ENCODE data around the gene PLCG1.

The PLCG1 gene

GRCh38 chr20:41202426-41202825 is 65.1 kb downstream of the PLCG1 start:
- no peak for DNase-seq

DNA sequence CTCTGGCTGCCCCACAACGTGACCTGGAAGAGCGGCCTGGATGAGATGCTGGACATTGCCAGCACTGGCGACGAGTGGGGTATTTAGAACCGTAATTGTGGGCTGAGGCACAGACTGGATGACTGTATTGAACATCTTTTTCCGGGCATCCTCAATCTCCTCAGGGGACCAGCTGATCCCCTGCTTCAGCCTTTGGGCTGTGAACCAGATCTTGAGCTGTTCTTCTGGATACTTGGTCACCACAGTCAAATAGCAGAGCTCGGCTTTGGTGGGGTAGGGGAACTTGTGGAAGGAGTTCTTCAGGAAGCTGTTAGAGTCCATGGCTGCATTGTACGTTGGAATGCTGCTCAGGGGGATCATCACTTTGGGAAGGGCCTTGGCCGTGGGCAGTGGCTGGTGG is 66.3 kb downstream of the PLCG1 start:
- DNase-seq = no peak

DNA sequence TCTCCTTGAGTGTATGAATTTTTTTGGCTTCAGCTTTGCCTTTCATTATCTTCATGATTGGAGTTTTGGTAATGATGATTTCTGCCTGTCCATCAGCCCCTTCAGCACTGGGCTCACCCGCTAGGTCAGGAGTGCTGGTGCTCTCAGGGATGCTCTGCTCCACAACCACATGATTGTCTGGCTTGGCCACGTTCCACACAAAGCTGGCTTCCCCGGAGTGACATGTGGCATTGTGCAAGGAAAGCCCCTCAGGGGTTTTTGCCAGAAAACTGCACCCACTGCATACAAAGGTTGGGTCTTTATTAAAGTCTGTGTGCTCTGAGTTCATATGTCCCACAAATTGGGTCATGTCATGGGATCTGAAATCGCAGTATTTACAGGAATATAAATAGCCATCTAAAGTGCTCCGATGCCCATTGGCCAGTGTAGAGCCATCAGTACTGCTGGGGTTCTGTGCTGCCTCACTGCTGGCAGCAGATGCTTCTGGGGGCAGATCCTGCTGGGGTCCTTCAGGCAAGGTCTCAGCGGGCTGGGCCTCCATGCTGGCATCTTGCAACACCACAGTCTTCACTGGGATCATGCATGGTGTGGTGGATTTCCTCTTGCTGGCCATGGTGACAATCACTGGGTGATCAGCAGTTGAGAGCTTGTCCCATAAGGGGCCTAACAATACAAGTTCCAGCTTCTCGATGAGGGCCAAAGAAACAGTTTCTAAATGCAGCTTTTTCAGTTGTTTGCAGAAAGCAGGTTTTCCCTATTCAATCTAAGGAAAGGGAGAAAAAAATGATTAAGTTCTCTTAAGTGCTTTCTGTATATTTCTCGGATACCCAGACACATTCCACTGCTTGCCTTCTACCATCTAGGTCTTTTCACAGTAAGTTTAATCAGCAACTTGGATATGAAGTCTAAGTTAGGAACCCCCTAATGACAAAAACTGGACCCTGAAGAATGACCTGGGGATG is 67.2 kb downstream of the PLCG1 start:
- DNase-seq = peak in 14 of 58 donors; percentile 11 to 68 (median 38)

- peak in 41 of 58 donors; percentile 22 to 89 (median 66) for DNase-seq
These were observed 68.0 kb downstream of the PLCG1 start for GRCh38 chr20:41205313-41205712.

DNA sequence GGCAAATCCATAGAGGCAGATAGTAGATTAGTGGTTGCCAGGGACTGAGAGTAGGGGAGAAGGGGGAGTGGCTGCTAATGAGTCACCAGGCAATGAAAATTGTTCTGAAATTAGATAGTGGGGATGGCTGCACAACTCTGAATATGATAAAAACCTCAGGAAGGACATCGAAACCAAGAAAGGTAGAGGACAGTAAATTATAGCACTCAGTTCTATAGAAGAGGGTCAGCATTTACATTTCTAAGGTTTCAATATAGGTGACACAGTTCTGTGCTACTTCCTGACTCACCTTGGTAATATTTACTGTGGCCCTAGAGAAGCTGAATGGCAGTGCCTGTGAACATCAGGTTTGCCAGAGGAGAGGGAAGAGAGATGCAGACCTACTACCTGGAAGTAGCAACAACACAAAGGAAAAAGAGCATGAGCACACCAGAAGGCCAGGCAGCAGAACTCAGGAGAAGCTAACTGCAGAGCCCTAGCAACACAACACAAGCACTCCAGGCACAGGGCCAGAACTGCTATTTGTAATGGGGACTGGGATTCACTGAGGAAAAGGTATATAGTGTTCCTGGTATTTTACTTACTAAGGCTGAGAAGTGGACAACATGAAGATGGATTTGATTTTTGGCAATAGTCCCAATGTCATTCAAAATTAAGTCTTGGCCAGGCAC is 75.9 kb downstream of the PLCG1 start:
- peak in 11 of 58 donors; percentile 10 to 46 (median 32) for DNase-seq

DNA sequence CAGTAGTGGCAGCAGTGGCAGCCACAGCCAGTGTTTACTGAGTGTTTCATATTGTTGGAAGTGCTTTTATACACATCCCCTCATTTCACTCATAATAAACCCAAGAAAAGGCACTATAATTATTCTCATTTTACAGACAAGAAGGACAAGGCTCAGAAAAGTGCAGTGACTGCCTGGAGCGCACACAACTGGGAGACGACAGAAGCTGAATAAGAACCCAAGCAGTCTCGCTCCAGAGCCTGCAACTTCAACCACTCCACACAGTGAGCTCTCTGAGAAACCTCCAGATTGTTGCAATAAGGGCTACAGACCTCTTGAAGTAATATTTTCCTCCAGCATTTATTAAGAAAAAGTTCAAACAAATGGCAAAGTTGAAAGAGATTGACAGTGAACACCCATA is 76.9 kb downstream of the PLCG1 start:
- no peak for DNase-seq

DNA sequence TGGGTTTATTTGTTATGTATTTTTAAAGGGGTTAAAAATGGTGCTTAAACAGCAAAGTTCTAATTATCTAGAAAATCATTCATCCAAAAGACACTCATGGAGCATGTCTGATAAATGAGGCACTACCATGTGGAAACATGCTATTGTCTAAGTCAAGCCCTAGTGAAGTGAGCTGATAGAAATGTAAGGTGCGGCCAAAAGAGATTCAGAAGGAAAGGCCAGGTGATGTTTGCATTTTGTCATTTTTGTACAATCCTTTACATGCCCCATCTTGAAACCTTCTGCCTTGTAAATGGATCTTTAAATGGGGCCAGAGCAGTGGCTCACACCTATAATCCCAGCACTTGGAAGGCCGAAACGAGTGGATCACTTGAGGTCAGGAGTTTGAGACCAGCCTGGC is 77.3 kb downstream of the PLCG1 start:
- DNase-seq = no peak

DNA sequence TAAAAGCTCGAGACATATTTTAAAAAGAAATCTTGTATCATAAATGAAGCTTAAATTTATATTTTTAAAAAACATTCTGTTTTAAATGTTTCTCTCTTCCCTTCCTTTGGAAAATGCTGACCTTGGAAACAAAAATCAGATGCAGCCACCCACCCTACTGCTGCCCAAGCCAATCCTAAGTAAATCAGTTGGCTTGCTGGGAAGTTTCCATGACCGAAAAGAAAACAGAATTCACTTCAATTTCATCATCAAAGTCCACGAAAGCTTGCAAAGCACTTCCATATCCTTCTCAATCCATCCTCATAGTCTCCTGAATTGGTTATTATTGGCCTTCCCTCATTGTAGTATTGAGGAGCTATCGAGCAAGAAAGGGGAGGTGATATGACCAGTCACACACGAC is 80.1 kb downstream of the PLCG1 start:
- DNase-seq = no peak

DNA sequence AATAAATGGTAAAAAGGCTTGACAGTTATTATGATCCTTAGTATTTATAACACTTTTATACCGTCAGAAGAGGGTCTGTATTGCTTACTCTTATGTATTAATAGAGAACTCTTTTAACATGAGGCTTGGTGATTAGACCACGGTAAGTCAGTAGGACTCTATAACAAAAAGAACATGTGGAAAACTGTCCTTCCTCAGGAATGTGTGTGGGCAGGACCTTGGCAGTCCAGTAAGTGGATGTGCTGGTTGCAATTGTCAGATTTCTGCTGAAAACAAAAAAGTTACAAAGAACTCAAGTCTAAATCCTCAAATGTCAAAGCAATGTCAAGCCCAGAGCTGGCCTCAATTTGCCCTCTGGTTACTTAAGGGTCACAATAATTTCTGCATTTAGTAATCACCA is 81.1 kb downstream of the PLCG1 start:
- no peak for DNase-seq

DNA sequence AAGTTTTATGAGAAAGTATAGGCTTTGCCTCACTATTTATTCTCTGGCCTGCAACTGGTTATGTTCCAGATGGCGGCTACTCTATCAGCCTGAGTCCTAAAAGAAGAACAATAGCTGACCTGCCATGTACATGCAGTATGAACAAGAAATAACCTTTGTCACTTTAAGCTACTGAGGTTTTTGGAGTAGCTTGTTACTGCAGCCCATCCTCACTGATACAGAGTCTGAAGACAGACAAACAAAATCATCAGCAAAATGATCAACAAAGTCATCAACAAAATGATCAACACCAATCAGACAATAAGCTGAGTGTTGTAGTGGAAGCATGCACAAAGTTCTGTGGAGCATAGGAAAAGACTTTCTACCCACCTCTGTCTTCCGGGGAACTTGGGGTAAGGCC is 82.5 kb downstream of the PLCG1 start:
- no peak for DNase-seq

- DNase-seq = peak in 25 of 58 donors; percentile 26 to 70 (median 42)
These were observed 84.4 kb downstream of the PLCG1 start for GRCh38 chr20:41221614-41222218.

DNA sequence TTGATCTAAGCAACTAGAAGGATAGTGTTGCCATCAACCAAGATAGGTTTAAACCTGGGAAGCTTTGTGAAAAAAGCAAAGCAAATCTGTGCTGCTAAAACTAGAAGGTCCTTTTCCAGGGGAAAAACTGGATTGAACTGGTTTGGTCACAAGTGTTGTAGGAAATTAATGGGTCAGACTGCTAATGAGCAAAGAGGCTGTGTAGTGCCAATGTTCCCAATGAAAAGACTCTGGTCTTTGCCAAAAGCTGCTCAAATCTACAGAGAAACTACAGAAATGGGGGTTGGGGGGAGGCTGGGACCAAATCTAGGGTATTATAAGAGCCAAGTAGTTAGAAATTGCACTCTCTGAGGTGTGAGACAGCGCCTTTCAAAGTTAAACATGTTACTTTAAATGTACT is 85.0 kb downstream of the PLCG1 start:
- DNase-seq = peak in 39 of 58 donors; percentile 14 to 92 (median 52)

DNA sequence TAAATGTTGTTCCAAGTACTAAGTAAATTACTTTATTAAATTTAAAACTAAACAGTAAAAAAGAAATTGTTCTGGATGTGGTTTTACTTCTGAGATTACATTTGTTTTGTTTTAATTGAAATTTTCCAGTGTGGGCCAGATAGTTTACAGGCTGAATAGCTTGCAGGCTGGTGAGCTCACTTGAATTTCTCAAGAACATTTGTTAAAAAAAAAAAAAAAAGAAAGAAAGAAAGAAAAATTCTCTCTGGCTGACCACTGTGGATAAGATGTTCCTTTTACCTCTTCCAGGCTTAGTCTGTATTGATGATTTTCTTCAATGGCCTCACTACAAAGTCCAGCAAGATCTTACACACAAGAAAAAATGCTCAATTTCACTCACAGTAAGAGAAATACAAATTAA is 85.4 kb downstream of the PLCG1 start:
- peak in 1 of 58 donors; percentile 61 for DNase-seq

- no peak for DNase-seq
These were observed 85.8 kb downstream of the PLCG1 start for GRCh38 chr20:41223112-41223511.

- no peak for DNase-seq
These were observed 86.9 kb downstream of the PLCG1 start for GRCh38 chr20:41224281-41224680.

- DNase-seq = no peak
These were observed 87.7 kb downstream of the PLCG1 start for GRCh38 chr20:41225091-41225490.

DNA sequence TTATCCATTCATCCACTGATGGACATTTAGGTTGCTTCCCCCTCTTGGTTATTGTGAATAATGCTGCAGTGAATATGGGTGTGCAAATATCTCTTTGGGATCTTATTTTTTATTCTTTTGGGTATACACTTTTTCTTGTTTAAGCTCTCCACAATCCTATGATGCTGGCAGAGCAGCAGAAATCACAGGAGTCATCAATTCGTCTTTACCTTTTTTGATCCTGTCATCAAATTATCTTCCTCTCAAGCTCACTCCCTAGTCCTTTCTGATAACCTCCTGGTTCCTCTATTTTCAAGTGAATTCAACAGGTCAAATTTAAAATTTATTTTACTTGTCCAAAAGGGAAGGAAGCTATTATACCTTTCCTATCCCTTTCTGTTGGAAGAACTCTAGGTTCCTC is 89.1 kb downstream of the PLCG1 start:
- no peak for DNase-seq
